ENCODE measurements around the gene ANKRD28. TPM values are rescaled to one million over a fixed set of nuclear protein-coding genes. Genes with fewer than 3 reads are reported as not detected.
"Not testable (repeated sequence)": the region's sequence is repeated elsewhere in the genome, so short reads cannot be mapped to it uniquely, and the experiment has no call there.

Gene ANKRD28
- total and polyA plus RNA-seq, 2 experiments from 2014 or later = 15.2 to 61.3 TPM

GRCh38 chr3:15619659-15620464 lies 177.9 kb downstream of the ANKRD28 start:
- H4K20me1 ChIP-seq (replicated peaks; ENCODE audit: insufficient read depth); H3K27ac ChIP-seq (ENCODE audit: low read depth); H3K4me2 ChIP-seq; H2AFZ ChIP-seq; H3K4me1 Mint-ChIP-seq; H3K4me3 ChIP-seq; H3K4me3 Mint-ChIP-seq; H3K27me3 ChIP-seq (ENCODE audit: insufficient read depth); H3F3A ChIP-seq (replicated peaks; ENCODE audit: low read depth); H3K79me2 ChIP-seq (replicated peaks; ENCODE audit: insufficient read depth); ATAC-seq; H3K9me2 ChIP-seq (ENCODE audit: insufficient read depth); H3K4me1 ChIP-seq (ENCODE audit: insufficient read depth); H3K27me3 Mint-ChIP-seq (ENCODE audit: insufficient read depth, low read depth, poor library complexity); DNase-seq (ENCODE audit: low spot score); H3K27ac Mint-ChIP-seq: not testable (repeated sequence)
- Mint-ChIP-seq H3K36me3 (ENCODE audit: low read depth) (peaks cover 40% of the 10 kb centered on the region), H3K9me3 (peaks cover 39% of the 10 kb centered on the region)
- peaks cover 12% of the 10 kb centered on the region for H3K36me3 ChIP-seq (ENCODE audit: insufficient read depth)

Small RNA genes lying within 50 kb of the gene (microRNA-seq; reads per million reads assigned to microRNA genes)
- gene MIR3134 = not detected

Small RNA genes lying within 50 kb of the gene (small RNA-seq; reads per million reads assigned to genes)
- not detected for gene MIR3134 (ENCODE audit: low replicate concordance)
- gene RN7SL4P (ENCODE audit: low replicate concordance) = not detected

Other genes with a start within 250 kb of the ANKRD28 start
- gene HACL1, start 196.4 kb downstream of the ANKRD28 start, total RNA-seq (2014; rRNA removed; shearing (Covaris generic)) = 25.9 and 33.5 TPM in 2 replicates
- 19.4 and 19.6 TPM in 2 replicates for gene HACL1, start 196.4 kb downstream of the ANKRD28 start, polyA plus RNA-seq (2016; fragmentation: Nextera tagmentation; extraction: Ambion mirVana)
- gene BTD, start 196.2 kb downstream of the ANKRD28 start, total RNA-seq (2014; rRNA removed; shearing (Covaris generic)) = 15.0 and 17.8 TPM in 2 replicates
- gene BTD, start 196.2 kb downstream of the ANKRD28 start, polyA plus RNA-seq (2016; fragmentation: Nextera tagmentation; extraction: Ambion mirVana) = 19.0 and 20.0 TPM in 2 replicates